Liver (tissue), 9 donors: Measurements from ENCODE around the gene OR10G8. TPM values are rescaled to one million over a fixed set of nuclear protein-coding genes. Genes with fewer than 3 reads are reported as not detected.

Experiments
- DNase-seq: peaks from one replicate; pipeline ENCODE4 v3.0.0-alpha.2; 2017; ENCODE audit warnings: low spot score
- H3K27ac ChIP-seq, 2 donors: one replicate each; pipeline ENCODE4 v1.7.0; 2013; ENCODE audit warnings: inconsistent platforms in 2 of 2, low read length in 2 of 2, control low read depth in 1 of 2, low read depth in 1 of 2, mild to moderate bottlenecking in 1 of 2
- H3K27me3 ChIP-seq, 4 donors: one replicate each; pipeline versions ENCODE4 v1.6.1 to v1.7.0; 2013; ENCODE audit warnings: low read length in 3 of 4, inconsistent platforms in 1 of 4, mild to moderate bottlenecking in 1 of 4, moderate library complexity in 1 of 4; ENCODE audit not compliant: control insufficient read depth in 4 of 4, insufficient read depth in 4 of 4
- H3K36me3 ChIP-seq, 4 donors: one replicate each; pipeline versions ENCODE4 v1.6.1 to v1.7.0; 2013; ENCODE audit warnings: low read length in 3 of 4, mild to moderate bottlenecking in 3 of 4, low read depth in 1 of 4, moderate library complexity in 1 of 4; ENCODE audit not compliant: control insufficient read depth in 4 of 4, insufficient read depth in 3 of 4
- H3K4me1 ChIP-seq, 4 donors: one replicate each; pipeline versions ENCODE4 v1.6.1 to v1.7.0; 2013; ENCODE audit warnings: low read length in 3 of 4, mild to moderate bottlenecking in 3 of 4, moderate library complexity in 1 of 4; ENCODE audit not compliant: control insufficient read depth in 4 of 4, insufficient read depth in 4 of 4
- H3K4me3 ChIP-seq, 3 donors: one replicate each; pipeline versions ENCODE4 v1.6.1 to v1.7.0; 2013; ENCODE audit warnings: low read length in 3 of 3, control low read depth in 1 of 3, low read depth in 1 of 3, mild to moderate bottlenecking in 1 of 3
- H3K9ac ChIP-seq, 2 donors: one replicate each; pipeline ENCODE4 v1.7.0; 2013; ENCODE audit warnings: low read length in 2 of 2, mild to moderate bottlenecking in 2 of 2, moderate library complexity in 2 of 2, control low read depth in 1 of 2, low read depth in 1 of 2
- H3K9me3 ChIP-seq, 4 donors: one replicate each; pipeline versions ENCODE4 v1.6.1 to v1.7.0; 2013; ENCODE audit warnings: low read length in 3 of 4; ENCODE audit not compliant: control insufficient read depth in 4 of 4
- ATF3 ChIP-seq: IDR thresholded peaks from 2 replicates; pipeline ENCODE4 v1.6.1; 2016; ENCODE audit warnings: antibody characterized with exemption
- EGR1 ChIP-seq, 2 donors: IDR thresholded peaks; 2 replicates each; pipeline ENCODE4 v1.6.1; 2016 to 2018; ENCODE audit warnings: antibody characterized with exemption in 2 of 2, low read depth in 2 of 2
- FOXA1 ChIP-seq: IDR thresholded peaks from 2 replicates; pipeline ENCODE4 v1.6.1; 2016; ENCODE audit warnings: antibody characterized with exemption
- GABPA ChIP-seq, 2 donors: IDR thresholded peaks in 1 of 2; conservative IDR thresholded peaks in 1 of 2; 2 replicates each; pipeline ENCODE4 v1.6.1; 2016; ENCODE audit warnings: antibody characterized with exemption in 2 of 2, mild to moderate bottlenecking in 1 of 2, moderate library complexity in 1 of 2
- HNF4A ChIP-seq, 2 donors: conservative IDR thresholded peaks; 2 replicates each; pipeline ENCODE4 v1.6.1; 2016; ENCODE audit warnings: antibody characterized with exemption in 2 of 2, mild to moderate bottlenecking in 2 of 2
- HNF4G ChIP-seq: IDR thresholded peaks from 2 replicates; pipeline ENCODE4 v1.6.1; 2016; ENCODE audit warnings: antibody characterized with exemption
- JUND ChIP-seq, 2 donors: IDR thresholded peaks; 2 replicates each; pipeline ENCODE4 v1.6.1; 2016; ENCODE audit warnings: antibody characterized with exemption in 2 of 2
- MAX ChIP-seq: IDR thresholded peaks from 2 replicates; pipeline ENCODE4 v1.6.1; 2016; ENCODE audit warnings: antibody characterized with exemption
- NR2F2 ChIP-seq: IDR thresholded peaks from 2 replicates; pipeline ENCODE4 v1.6.1; 2016; ENCODE audit warnings: antibody characterized with exemption
- RAD21 ChIP-seq, 2 donors: IDR thresholded peaks; 2 replicates each; pipeline ENCODE4 v1.6.1; 2016; ENCODE audit warnings: antibody characterized with exemption in 2 of 2, mild to moderate bottlenecking in 2 of 2
- REST ChIP-seq: IDR thresholded peaks from 2 replicates; pipeline ENCODE4 v1.6.1; 2016; ENCODE audit warnings: antibody characterized with exemption, mild to moderate bottlenecking
- RXRA ChIP-seq, 2 donors: IDR thresholded peaks; 2 replicates each; pipeline ENCODE4 v1.6.1; 2017 to 2018; ENCODE audit warnings: antibody characterized with exemption in 2 of 2, mild to moderate bottlenecking in 1 of 2
- SP1 ChIP-seq: IDR thresholded peaks from 2 replicates; pipeline ENCODE4 v1.6.1; 2018; ENCODE audit warnings: antibody characterized with exemption, mild to moderate bottlenecking
- TAF1 ChIP-seq: conservative IDR thresholded peaks from 2 replicates; pipeline ENCODE4 v1.6.1; 2016; ENCODE audit warnings: antibody characterized with exemption, mild to moderate bottlenecking
- YY1 ChIP-seq: IDR thresholded peaks from 2 replicates; pipeline ENCODE4 v1.6.1; 2016; ENCODE audit warnings: antibody characterized with exemption, mild to moderate bottlenecking
- WGBS: extraction: QIAGEN DNeasy Blood & Tissue Kit; methylation state at CpG from one replicate; pipeline ENCODE4 v1.1.7; 2013; 5-methylcytosine and 5-hydroxymethylcytosine counted together
- polyA plus RNA-seq, 2 donors: library from polyadenylated mRNA; stranded (reverse) in 1 of 2; unstranded in 1 of 2; fragments of 200-250 nt in 1 of 2; fragments of >200 nt in 1 of 2; fragmentation: Nextera tagmentation in 1 of 2; extraction: Ambion mirVana in 1 of 2; gene quantifications; one replicate each; pipeline versions ENCODE4 v1.2.1 to v1.2.3, GENCODE V29; 2013 to 2015
- total RNA-seq, 2 donors: library from RNA; depleted of rRNA; stranded (reverse); fragments of >200 nt; gene quantifications; one replicate each; pipeline ENCODE4 v1.2.3, GENCODE V29; 2014
- donor health status: healthy.
- donor health status: healthy.
- donor health status: healthy.
- donor health status: healthy.
- donor health status: healthy.

Gene OR10G8
- total and polyA plus RNA-seq, 4 donors, result not detected

GRCh38 chr11:124043420-124043819 is 16.8 kb downstream of the OR10G8 start:
- Histone ChIP-seq H3K27me3 (peaks cover 0 to 2% (median 0%) of the 10 kb centered on the region in 4 donors), H3K4me1 (no peaks in the 10 kb centered on the region), H3K36me3 (no peaks in the 10 kb centered on the region), H3K9ac (no peak overlapping the region), H3K27ac (no peak overlapping the region), H3K4me3 (no peak overlapping the region), H3K9me3 (no peaks in the 10 kb centered on the region)
- 74% methylated on average over 4 of the region's 4 CpGs for WGBS
- TF ChIP-seq GABPA (IDR thresholded peaks at IDR 0.05 in 1 of 2, conservative IDR thresholded peaks at IDR 0.05 in 1 of 2) (no peak), RAD21 (IDR thresholded peaks at IDR 0.05) (no peak), REST (no peak), MAX (no peak), FOXA1 (no peak), YY1 (no peak), HNF4G (no peak), SP1 (no peak), NR2F2 (no peak), RXRA (IDR thresholded peaks at IDR 0.05) (no peak), JUND (IDR thresholded peaks at IDR 0.05) (no peak), EGR1 (IDR thresholded peaks at IDR 0.05; ENCODE audit: low read depth in 2 of 2) (no peak), ATF3 (no peak)
- DNase-seq, result no peak

- H3K9me3 ChIP-seq, result no peaks in the 10 kb centered on the region
- H3K27ac ChIP-seq, result no peak overlapping the region
- no peaks in the 10 kb centered on the region for H3K36me3 ChIP-seq
- H3K27me3 ChIP-seq, result no peaks in the 10 kb centered on the region
- H3K4me3 ChIP-seq, result no peak overlapping the region
- WGBS, result 57% methylated on average over 1 of the region's 1 CpG
- TF ChIP-seq SP1, result no peak
- no peak for TF ChIP-seq TAF1
- no peak for TF ChIP-seq EGR1 (IDR thresholded peaks at IDR 0.05; ENCODE audit: low read depth in 2 of 2)
- TF ChIP-seq HNF4A (conservative IDR thresholded peaks at IDR 0.05), result no peak
- no peak for TF ChIP-seq ATF3
- TF ChIP-seq RXRA (IDR thresholded peaks at IDR 0.05), result no peak
- TF ChIP-seq RAD21 (IDR thresholded peaks at IDR 0.05), result no peak
- no peak for TF ChIP-seq HNF4G
- no peak for TF ChIP-seq REST
- no peaks in the 10 kb centered on the region for H3K4me1 ChIP-seq
- no peak overlapping the region for H3K9ac ChIP-seq
- no peak for DNase-seq
Measured at GRCh38 chr11:124050748-124051147, 24.1 kb downstream of the OR10G8 start.
